Glomerular visceral epithelial cell (primary cell): ENCODE results near the gene PLEKHM3.
"Not testable (repeated sequence)": the region's sequence is repeated elsewhere in the genome, so short reads cannot be mapped to it uniquely, and the experiment has no call there.

Experiments
- DNase-seq: peaks from one replicate; pipeline ENCODE4 v3.0.0-alpha.2; 2016; ENCODE audit errors: extremely low spot score

PLEKHM3 gene

GRCh38 chr2:207926133-207926988 is 99.0 kb downstream of the PLEKHM3 start:
- peak; percentile 48 for DNase-seq

- no peak for DNase-seq
Observed at GRCh38 chr2:207925601-207926000, 99.7 kb downstream of the PLEKHM3 start.

GRCh38 chr2:207921606-207922005 is 103.7 kb downstream of the PLEKHM3 start:
- no peak for DNase-seq

- no peak for DNase-seq
Observed at GRCh38 chr2:207920721-207921120, 104.6 kb downstream of the PLEKHM3 start.

- DNase-seq, result no peak
Observed at GRCh38 chr2:207920321-207920720, 105.0 kb downstream of the PLEKHM3 start.

- DNase-seq, result no peak
Observed at GRCh38 chr2:207919164-207919919, 106.0 kb downstream of the PLEKHM3 start.

- no peak for DNase-seq
Observed at GRCh38 chr2:207914716-207915115, 110.6 kb downstream of the PLEKHM3 start.

GRCh38 chr2:207913772-207914358 is 111.5 kb downstream of the PLEKHM3 start:
- no peak for DNase-seq

- DNase-seq, result no peak
Observed at GRCh38 chr2:207911856-207912255, 113.5 kb downstream of the PLEKHM3 start.

- no peak for DNase-seq
Observed at GRCh38 chr2:207911215-207911614, 114.1 kb downstream of the PLEKHM3 start.

- DNase-seq, result not testable (repeated sequence)
Observed at GRCh38 chr2:207906495-207906894, 118.8 kb downstream of the PLEKHM3 start.

- DNase-seq, result no peak
Observed at GRCh38 chr2:207905546-207905945, 119.8 kb downstream of the PLEKHM3 start.

GRCh38 chr2:207903236-207903635 is 122.1 kb downstream of the PLEKHM3 start:
- DNase-seq, result no peak

- no peak for DNase-seq
Observed at GRCh38 chr2:207902821-207903220, 122.5 kb downstream of the PLEKHM3 start.

GRCh38 chr2:207901829-207902228 is 123.5 kb downstream of the PLEKHM3 start:
- no peak for DNase-seq

GRCh38 chr2:207901401-207901800 is 123.9 kb downstream of the PLEKHM3 start:
- DNase-seq, result no peak

- DNase-seq, result no peak
Observed at GRCh38 chr2:207898354-207898695, 127.0 kb downstream of the PLEKHM3 start.

GRCh38 chr2:207897541-207898353 is 127.6 kb downstream of the PLEKHM3 start:
- DNase-seq, result no peak

GRCh38 chr2:207896525-207897285 is 128.6 kb downstream of the PLEKHM3 start:
- DNase-seq, result no peak

GRCh38 chr2:207895274-207895860 is 130.0 kb downstream of the PLEKHM3 start:
- DNase-seq, result no peak
